ENCODE results near the gene KRTAP12-2. TPM values are rescaled to one million over a fixed set of nuclear protein-coding genes. Genes with fewer than 3 reads are reported as not detected.

The KRTAP12-2 gene
- total RNA-seq, 1 donor from 2014 or later = not detected

DNA sequence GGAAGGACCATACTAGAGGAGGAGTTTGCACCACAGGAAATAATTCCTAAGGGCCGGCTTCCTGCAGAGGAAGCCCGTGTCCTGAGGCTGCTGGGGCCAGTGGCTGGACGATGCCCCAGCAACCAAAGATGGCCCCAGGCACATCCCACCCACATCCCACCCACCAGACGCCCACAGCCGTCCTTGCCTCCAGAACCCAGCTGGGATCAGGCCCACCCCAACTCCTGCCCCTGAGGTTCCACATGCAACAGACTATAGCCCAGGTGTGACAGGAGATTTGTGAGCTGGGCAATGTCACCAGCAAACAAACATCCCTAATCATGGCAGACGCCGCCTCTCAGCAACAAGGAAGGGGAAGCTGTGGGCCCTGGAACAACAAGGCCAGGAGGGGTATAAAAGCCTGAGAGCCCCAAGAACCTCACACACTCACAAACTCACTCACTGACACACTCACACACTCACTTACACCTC is 40.0 kb downstream of the KRTAP12-2 start, which contains the start of gene KRTAP10-9:
Gene KRTAP10-9, plus strand, starts transcription at position 421 of the 471 bp plus-strand sequence. CDS start 79 bp downstream, outside the sequence.
- Histone ChIP-seq H3K27ac (replicated peaks) (peak within 1 kb of the TSS; percentile 42), H3K9me3 (replicated peaks) (peaks cover 46% of the 10 kb centered on the region), H3K4me3 (no peak within 1 kb of the TSS), H3K27me3 (ENCODE audit: low read depth) (peaks cover 29% of the 10 kb centered on the region), H3K36me3 (no peaks in the 10 kb centered on the region), H3K4me1 (peaks cover 17% of the 10 kb centered on the region)
- intact Hi-C loops (cut with micrococcal nuclease) = no loop called here
- no peak for DNase-seq
- TF ChIP-seq, protein P1, sequence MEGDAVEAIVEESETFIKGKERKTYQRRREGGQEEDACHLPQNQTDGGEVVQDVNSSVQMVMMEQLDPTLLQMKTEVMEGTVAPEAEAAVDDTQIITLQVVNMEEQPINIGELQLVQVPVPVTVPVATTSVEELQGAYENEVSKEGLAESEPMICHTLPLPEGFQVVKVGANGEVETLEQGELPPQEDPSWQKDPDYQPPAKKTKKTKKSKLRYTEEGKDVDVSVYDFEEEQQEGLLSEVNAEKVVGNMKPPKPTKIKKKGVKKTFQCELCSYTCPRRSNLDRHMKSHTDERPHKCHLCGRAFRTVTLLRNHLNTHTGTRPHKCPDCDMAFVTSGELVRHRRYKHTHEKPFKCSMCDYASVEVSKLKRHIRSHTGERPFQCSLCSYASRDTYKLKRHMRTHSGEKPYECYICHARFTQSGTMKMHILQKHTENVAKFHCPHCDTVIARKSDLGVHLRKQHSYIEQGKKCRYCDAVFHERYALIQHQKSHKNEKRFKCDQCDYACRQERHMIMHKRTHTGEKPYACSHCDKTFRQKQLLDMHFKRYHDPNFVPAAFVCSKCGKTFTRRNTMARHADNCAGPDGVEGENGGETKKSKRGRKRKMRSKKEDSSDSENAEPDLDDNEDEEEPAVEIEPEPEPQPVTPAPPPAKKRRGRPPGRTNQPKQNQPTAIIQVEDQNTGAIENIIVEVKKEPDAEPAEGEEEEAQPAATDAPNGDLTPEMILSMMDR (IDR thresholded peaks at IDR 0.05; ENCODE audit: borderline replicate concordance) = no peak

DNA sequence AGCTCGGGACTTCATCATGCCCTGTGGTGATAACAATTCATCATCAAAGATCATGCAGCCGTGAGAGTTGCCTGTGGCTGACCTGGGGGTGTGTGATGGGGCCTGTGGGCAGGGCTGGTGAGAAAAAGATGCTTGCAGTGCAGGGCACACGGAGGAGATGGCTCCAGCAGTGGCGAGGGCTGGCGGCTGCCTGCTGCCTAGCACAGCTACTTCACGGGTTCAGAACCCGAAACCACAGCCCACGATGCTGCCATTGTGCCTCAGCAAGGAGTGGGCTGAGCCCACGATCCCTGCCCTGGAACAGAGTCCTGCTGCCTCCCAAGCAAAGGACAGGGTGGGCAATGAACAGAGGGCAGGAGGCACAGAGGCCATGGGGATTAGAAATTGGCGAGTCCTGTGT is 40.5 kb downstream of the KRTAP12-2 start:
- Histone ChIP-seq H3K27me3 (ENCODE audit: low read depth) (peaks cover 29% of the 10 kb centered on the region), H3K4me1 (peaks cover 17% of the 10 kb centered on the region), H3K4me3 (no peak overlapping the region), H3K9me3 (replicated peaks) (peaks cover 42% of the 10 kb centered on the region), H3K27ac (replicated peaks) (peak overlapping the region; percentile 42), H3K36me3 (no peaks in the 10 kb centered on the region)
- intact Hi-C loops (cut with micrococcal nuclease) = no loop called here
- TF ChIP-seq, protein P1 (IDR thresholded peaks at IDR 0.05; ENCODE audit: borderline replicate concordance) = no peak
- DNase-seq = no peak

DNA sequence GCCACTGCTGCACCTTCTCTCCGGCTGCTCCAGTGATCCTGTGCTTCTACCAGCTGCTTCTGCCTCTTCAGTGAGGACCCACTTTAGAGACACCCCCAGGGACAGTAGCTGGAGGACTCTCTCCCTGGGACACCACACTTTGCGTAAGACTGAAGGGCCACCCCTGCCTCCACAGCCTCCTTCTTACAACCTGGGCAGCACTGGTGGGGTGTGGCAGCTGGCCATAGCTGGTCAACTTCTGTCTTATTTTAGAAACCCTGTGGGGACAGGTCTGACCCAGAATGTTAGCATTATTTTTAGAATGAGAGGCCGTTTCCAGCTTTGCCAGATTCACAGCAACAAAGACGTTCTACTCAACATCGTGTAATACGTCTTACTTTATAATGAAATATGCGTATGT is 41.0 kb downstream of the KRTAP12-2 start:
- TF ChIP-seq, protein P1 (IDR thresholded peaks at IDR 0.05; ENCODE audit: borderline replicate concordance) = no peak
- DNase-seq = no peak
- intact Hi-C loops (cut with micrococcal nuclease) = no loop called here
- Histone ChIP-seq H3K9me3 (replicated peaks) (peaks cover 37% of the 10 kb centered on the region), H3K4me3 (no peak overlapping the region), H3K27ac (replicated peaks) (peak overlapping the region; percentile 42), H3K4me1 (peaks cover 17% of the 10 kb centered on the region), H3K36me3 (no peaks in the 10 kb centered on the region), H3K27me3 (ENCODE audit: low read depth) (peaks cover 29% of the 10 kb centered on the region)

DNA sequence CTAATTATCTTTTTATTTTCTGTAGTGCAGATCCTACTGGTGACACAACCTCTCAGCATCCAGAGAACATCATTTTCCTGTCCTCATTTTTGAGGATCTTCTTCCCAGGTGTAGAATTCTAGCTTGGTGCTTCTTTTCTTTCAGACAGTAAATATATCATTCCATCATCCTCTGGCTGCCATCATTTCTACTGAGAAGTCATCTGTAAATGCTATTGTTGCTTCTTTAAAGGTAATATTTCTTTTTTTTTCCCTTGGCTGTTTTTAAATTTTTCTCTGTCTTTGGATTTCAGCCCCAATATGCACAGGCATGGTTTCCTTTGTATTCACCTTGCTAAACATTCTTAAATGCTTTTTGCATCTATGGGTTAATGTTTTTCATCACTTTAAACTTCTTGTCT is 43.2 kb downstream of the KRTAP12-2 start:
- no peak for DNase-seq
- H3K27me3 ChIP-seq (ENCODE audit: low read depth) = peaks cover 23% of the 10 kb centered on the region
- no peak overlapping the region for H3K4me3 ChIP-seq
- H3K27ac ChIP-seq (replicated peaks) = no peak overlapping the region
- no peaks in the 10 kb centered on the region for H3K36me3 ChIP-seq
- TF ChIP-seq, protein P1 (IDR thresholded peaks at IDR 0.05; ENCODE audit: borderline replicate concordance) = no peak
- intact Hi-C loops (cut with micrococcal nuclease) = no loop called here
- peaks cover 17% of the 10 kb centered on the region for H3K4me1 ChIP-seq
- H3K9me3 ChIP-seq (replicated peaks) = peaks cover 32% of the 10 kb centered on the region

DNA sequence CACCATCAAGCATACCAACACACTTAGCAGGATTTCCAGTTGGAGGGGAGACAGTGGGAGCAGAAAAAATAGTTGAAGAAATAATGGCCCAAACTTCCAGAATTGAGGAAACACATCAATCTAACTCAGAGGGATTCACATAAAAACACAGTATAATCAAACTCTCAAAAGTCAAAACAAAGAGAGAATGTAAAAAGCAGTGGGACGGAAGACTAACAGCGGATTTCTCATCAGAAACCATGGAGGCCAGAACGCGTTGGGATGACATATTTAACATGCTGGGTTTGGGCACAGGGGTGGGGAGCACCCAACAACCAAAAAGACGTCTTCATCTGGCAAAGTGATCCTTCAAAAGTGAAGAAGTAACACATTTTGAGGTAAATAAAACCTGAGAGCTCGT is 46.8 kb downstream of the KRTAP12-2 start:
- H3K27ac ChIP-seq (replicated peaks) = no peak overlapping the region
- intact Hi-C loops (cut with micrococcal nuclease) = no loop called here
- H3K27me3 ChIP-seq (ENCODE audit: low read depth) = peaks cover 15% of the 10 kb centered on the region
- no peak overlapping the region for H3K4me3 ChIP-seq
- no peaks in the 10 kb centered on the region for H3K36me3 ChIP-seq
- TF ChIP-seq, protein P1 (IDR thresholded peaks at IDR 0.05; ENCODE audit: borderline replicate concordance) = no peak
- DNase-seq = no peak
- H3K9me3 ChIP-seq (replicated peaks) = peaks cover 28% of the 10 kb centered on the region
- no peaks in the 10 kb centered on the region for H3K4me1 ChIP-seq

Data from left ventricle myocardium inferior (tissue), 1 donor.